C4-2B (cell line): ENCODE results near the gene ECHDC1.

Experiments used
- H3K27ac ChIP-seq: fragments of 450-650 bp; 2 replicates; pipeline ENCODE4 v1.5.1; 2017
- CTCF ChIP-seq: fragments of 450-650 bp; conservative IDR thresholded peaks from 2 replicates; pipeline ENCODE4 v1.5.1; 2017; ENCODE audit warnings: mild to moderate bottlenecking
- ZFX ChIP-seq: fragments of 450-650 bp; IDR thresholded peaks from 2 replicates; pipeline ENCODE4 v1.6.1; 2017

Gene ECHDC1

GRCh38 chr6:127247114-127248096 is 96.0 kb downstream of the ECHDC1 start:
- TF ChIP-seq ZFX (no peak), CTCF (no peak)
- H3K27ac ChIP-seq: no peak overlapping the region

GRCh38 chr6:127243501-127243900 is 99.9 kb downstream of the ECHDC1 start:
- no peak for TF ChIP-seq CTCF
- TF ChIP-seq ZFX: no peak
- H3K27ac ChIP-seq: no peak overlapping the region
